Osteoblast (primary cell): Measurements from ENCODE around the gene HNRNPU. TPM values are rescaled to one million over a fixed set of nuclear protein-coding genes. Genes with fewer than 3 reads are reported as not detected.

Experiments
- DNase-seq: peaks from one replicate; pipeline ENCODE4 v3.0.0; 2011; ENCODE audit warnings: low spot score, mixed read lengths; ENCODE audit not compliant: insufficient read length; ENCODE audit errors: missing footprints
- H2AFZ ChIP-seq: 2 replicates; pipeline ENCODE4 v1.6.0; 2011; ENCODE audit warnings: mild to moderate bottlenecking, low read length
- H3K27ac ChIP-seq: 2 replicates; pipeline ENCODE4 v1.5.1; 2011; ENCODE audit warnings: mild to moderate bottlenecking, low read depth, low read length, moderate library complexity
- H3K27me3 ChIP-seq: 2 replicates; pipeline ENCODE4 v1.6.0; 2012; ENCODE audit warnings: mild to moderate bottlenecking, control low read depth, inconsistent platforms, low read length, moderate library complexity; ENCODE audit not compliant: insufficient read depth
- H3K36me3 ChIP-seq: 2 replicates; pipeline ENCODE4 v1.5.1; 2011; ENCODE audit warnings: mild to moderate bottlenecking, low read length, control low read depth, moderate library complexity; ENCODE audit not compliant: insufficient read depth
- H3K4me1 ChIP-seq: 2 replicates; pipeline ENCODE4 v1.5.1; 2011; ENCODE audit warnings: mild to moderate bottlenecking, low read length, control low read depth, moderate library complexity; ENCODE audit not compliant: insufficient read depth
- H3K4me2 ChIP-seq: 2 replicates; pipeline ENCODE4 v1.6.0; 2011; ENCODE audit warnings: mild to moderate bottlenecking, low read length; ENCODE audit not compliant: insufficient read depth
- H3K4me3 ChIP-seq: fragments of 200-600 bp; sonication (generic); 3 replicates; pipeline ENCODE4 v1.5.1; 2012; ENCODE audit warnings: mild to moderate bottlenecking, low read length, inconsistent platforms; ENCODE audit not compliant: insufficient read depth
- H3K79me2 ChIP-seq: 2 replicates; pipeline ENCODE4 v1.6.0; 2012; ENCODE audit warnings: mild to moderate bottlenecking, low read length, control low read depth, inconsistent platforms; ENCODE audit not compliant: insufficient read depth
- H3K9me3 ChIP-seq: 2 replicates; pipeline ENCODE4 v1.5.1; 2011; ENCODE audit warnings: low read depth, low read length, control low read depth
- H4K20me1 ChIP-seq: 2 replicates; pipeline ENCODE4 v1.6.0; 2012; ENCODE audit warnings: mild to moderate bottlenecking, low read length, control low read depth; ENCODE audit not compliant: insufficient read depth
- CTCF ChIP-seq: IDR thresholded peaks from 2 replicates; pipeline ENCODE4 v1.5.1; 2011; ENCODE audit warnings: mild to moderate bottlenecking, low read depth, low read length, moderate library complexity; ENCODE audit errors: extremely low read depth
- total RNA-seq: library from RNA; depleted of rRNA; stranded (reverse); fragments of >200 nt; gene quantifications from 2 replicates; pipeline ENCODE4 v1.2.3, GENCODE V29; 2012

Gene HNRNPU
- total RNA-seq, 1 donor, result 240 TPM

- Histone ChIP-seq H3K9me3 (no peaks in the 10 kb centered on the region), H3K36me3 (peaks cover 98% of the 10 kb centered on the region), H2AFZ (no peak overlapping the region), H3K4me3 (no peak overlapping the region), H3K27me3 (no peaks in the 10 kb centered on the region), H3K4me1 (no peaks in the 10 kb centered on the region), H3K4me2 (no peak overlapping the region), H3K27ac (no peak overlapping the region), H4K20me1 (peaks cover 7% of the 10 kb centered on the region), H3K79me2 (peaks cover 87% of the 10 kb centered on the region)
- DNase-seq, result no peak
- TF ChIP-seq CTCF, result no peak
Measured at GRCh38 chr1:244852694-244853093, 11.6 kb downstream of the HNRNPU start.

- Histone ChIP-seq H3K9me3 (no peaks in the 10 kb centered on the region), H3K27ac (no peak overlapping the region), H3K4me1 (no peaks in the 10 kb centered on the region), H3K4me3 (no peak overlapping the region), H3K27me3 (no peaks in the 10 kb centered on the region), H4K20me1 (peaks cover 4% of the 10 kb centered on the region), H2AFZ (no peak overlapping the region), H3K4me2 (no peak overlapping the region), H3K79me2 (peaks cover 85% of the 10 kb centered on the region), H3K36me3 (peaks cover 98% of the 10 kb centered on the region)
- no peak for DNase-seq
- no peak for TF ChIP-seq CTCF
Measured at GRCh38 chr1:244851546-244852231, 12.7 kb downstream of the HNRNPU start.

- peaks cover 4% of the 10 kb centered on the region for H4K20me1 ChIP-seq
- H3K4me1 ChIP-seq, result no peaks in the 10 kb centered on the region
- peaks cover 84% of the 10 kb centered on the region for H3K79me2 ChIP-seq
- no peak overlapping the region for H3K4me3 ChIP-seq
- no peaks in the 10 kb centered on the region for H3K9me3 ChIP-seq
- H3K36me3 ChIP-seq, result peaks cover 98% of the 10 kb centered on the region
- no peak overlapping the region for H3K4me2 ChIP-seq
- H3K27ac ChIP-seq, result no peak overlapping the region
- H2AFZ ChIP-seq, result no peak overlapping the region
- TF ChIP-seq CTCF, result no peak
- H3K27me3 ChIP-seq, result no peaks in the 10 kb centered on the region
- no peak for DNase-seq
Measured at GRCh38 chr1:244850896-244851295, 13.4 kb downstream of the HNRNPU start.

- Histone ChIP-seq H3K9me3 (no peaks in the 10 kb centered on the region), H3K36me3 (peaks cover 96% of the 10 kb centered on the region), H3K4me3 (no peak overlapping the region), H3K4me2 (no peak overlapping the region), H3K79me2 (peaks cover 80% of the 10 kb centered on the region), H4K20me1 (peaks cover 4% of the 10 kb centered on the region), H3K4me1 (no peaks in the 10 kb centered on the region), H3K27ac (no peak overlapping the region), H3K27me3 (no peaks in the 10 kb centered on the region), H2AFZ (no peak overlapping the region)
- TF ChIP-seq CTCF, result no peak
- DNase-seq, result no peak
Measured at GRCh38 chr1:244850099-244850852, 14.1 kb downstream of the HNRNPU start.
